ENCODE data around the gene TMEM181.
A peak's percentile ranks its signal among the peaks of the same experiment; 100 is the strongest.

TMEM181 gene

DNA sequence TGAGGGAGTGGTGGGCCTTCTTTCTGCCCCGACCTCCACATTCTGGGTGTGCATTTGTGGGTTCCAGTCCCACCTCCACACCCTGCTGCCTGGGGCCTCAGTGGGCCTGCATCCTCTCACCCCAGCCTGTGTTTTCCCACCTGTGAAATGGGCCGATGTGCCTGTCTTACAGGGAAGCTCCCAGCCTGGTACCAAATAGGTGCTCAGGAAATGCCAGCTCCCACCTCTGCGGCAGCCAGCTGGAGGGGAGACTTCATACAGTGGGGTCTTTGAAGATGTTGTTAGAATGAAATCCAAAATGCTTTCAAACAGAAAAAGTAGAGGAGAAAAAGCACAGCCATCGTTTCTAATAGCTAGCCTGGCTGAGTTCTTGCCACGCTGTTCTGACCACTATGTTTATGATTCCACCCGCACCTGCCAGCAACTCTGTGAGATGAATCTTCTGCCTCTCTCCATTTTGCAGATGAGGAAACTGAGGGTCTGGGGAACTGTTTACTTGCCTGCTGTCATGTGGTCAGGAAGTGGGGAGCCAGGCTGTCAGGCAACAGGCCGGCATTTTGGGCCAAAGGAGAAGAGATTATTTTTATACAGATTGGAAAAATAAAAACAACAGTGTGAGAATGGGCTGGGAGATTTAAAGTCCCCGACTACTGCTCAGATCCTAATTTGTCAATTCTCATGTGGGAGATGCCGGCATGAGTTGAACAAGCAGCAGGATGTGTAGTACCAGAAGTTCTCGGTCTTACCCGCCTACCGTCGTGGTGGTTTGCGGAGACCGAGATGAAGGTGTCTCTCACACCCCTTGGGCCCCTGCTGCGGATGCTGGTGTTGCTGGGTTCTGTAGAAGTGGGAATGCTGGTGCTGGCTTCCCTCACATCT is 4.6 kb downstream of the TMEM181 start:
- no peak overlapping the region for H3K4me3 ChIP-seq (ENCODE audit: extremely low read depth, insufficient read depth, low read length, poor library complexity, severe bottlenecking)
- peaks cover 8% of the 10 kb centered on the region for H3K4me1 ChIP-seq (ENCODE audit: control insufficient read depth, insufficient read depth, low read length, poor library complexity, severe bottlenecking)
- 95 to 96% methylated on average over 10 to 15 of the region's 16 CpGs for WGBS, 2 experiments (ENCODE audit: insufficient coverage in 2 of 2)
- H3K9me3 ChIP-seq (ENCODE audit: control insufficient read depth, low read length) = no peaks in the 10 kb centered on the region
- H3K36me3 ChIP-seq (ENCODE audit: control insufficient read depth, insufficient read depth, low read length) = peaks cover 11% of the 10 kb centered on the region
- H3K27ac ChIP-seq (ENCODE audit: low read depth, low read length, severe bottlenecking) = no peak overlapping the region

DNA sequence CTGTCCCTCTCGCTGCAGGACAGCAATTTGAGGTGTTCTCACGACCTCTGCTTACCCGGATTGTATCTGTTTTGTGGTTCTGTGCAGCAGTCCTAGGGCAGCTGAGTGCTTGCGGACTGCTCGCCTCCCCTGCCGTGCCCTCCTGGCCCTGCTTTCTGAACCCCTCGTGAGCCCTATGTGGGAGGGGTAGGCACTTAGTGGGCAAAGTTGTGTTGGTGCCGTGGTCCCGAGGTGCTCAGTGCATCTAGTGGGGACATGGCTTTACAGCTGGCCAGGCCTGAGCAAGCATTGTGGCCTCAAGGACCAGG is 5.2 kb downstream of the TMEM181 start:
- H3K27ac ChIP-seq (ENCODE audit: low read depth, low read length, severe bottlenecking) = no peak overlapping the region
- H3K4me3 ChIP-seq (ENCODE audit: extremely low read depth, insufficient read depth, low read length, poor library complexity, severe bottlenecking) = no peak overlapping the region
- H3K9me3 ChIP-seq (ENCODE audit: control insufficient read depth, low read length) = no peaks in the 10 kb centered on the region
- H3K4me1 ChIP-seq (ENCODE audit: control insufficient read depth, insufficient read depth, low read length, poor library complexity, severe bottlenecking) = peaks cover 8% of the 10 kb centered on the region
- H3K36me3 ChIP-seq (ENCODE audit: control insufficient read depth, insufficient read depth, low read length) = peaks cover 15% of the 10 kb centered on the region
- 91 to 97% methylated on average over 5 to 8 of the region's 9 CpGs for WGBS, 2 experiments (ENCODE audit: insufficient coverage in 2 of 2)

DNA sequence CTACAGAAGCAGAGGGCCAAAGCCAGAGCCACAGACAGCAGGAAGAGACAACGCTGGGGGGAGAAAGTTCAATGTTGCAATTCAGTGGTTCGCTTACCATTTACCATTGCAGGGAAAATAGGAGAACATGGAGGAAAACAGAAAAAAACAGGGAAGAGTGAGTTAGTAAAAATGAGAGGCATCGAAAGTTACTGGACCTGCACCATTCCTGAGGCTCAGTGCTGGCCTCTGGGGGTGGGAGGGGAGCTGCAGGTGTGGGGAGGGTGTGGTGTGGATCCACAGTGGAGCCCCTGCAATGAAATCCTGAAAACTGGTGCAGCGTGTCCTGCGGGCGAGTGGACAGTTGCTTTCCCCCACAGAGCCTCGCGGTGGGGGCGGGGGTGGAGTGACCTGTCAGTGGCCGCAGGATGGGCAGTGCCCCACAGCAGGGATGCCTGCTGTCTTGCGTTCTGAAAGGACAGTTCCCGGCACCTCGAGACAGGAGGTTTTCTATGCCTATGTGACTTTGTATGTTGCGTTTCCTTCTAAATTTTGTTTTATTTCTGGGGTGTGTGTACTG is 5.7 kb downstream of the TMEM181 start:
- 91% methylated on average over 10 to 14 of the region's 14 CpGs for WGBS, 2 experiments (ENCODE audit: insufficient coverage in 2 of 2)
- Histone ChIP-seq H3K9me3 (ENCODE audit: control insufficient read depth, low read length) (no peaks in the 10 kb centered on the region), H3K36me3 (ENCODE audit: control insufficient read depth, insufficient read depth, low read length) (peaks cover 19% of the 10 kb centered on the region), H3K4me1 (ENCODE audit: control insufficient read depth, insufficient read depth, low read length, poor library complexity, severe bottlenecking) (peaks cover 8% of the 10 kb centered on the region), H3K27ac (ENCODE audit: low read depth, low read length, severe bottlenecking) (no peak overlapping the region), H3K4me3 (ENCODE audit: extremely low read depth, insufficient read depth, low read length, poor library complexity, severe bottlenecking) (no peak overlapping the region)

DNA sequence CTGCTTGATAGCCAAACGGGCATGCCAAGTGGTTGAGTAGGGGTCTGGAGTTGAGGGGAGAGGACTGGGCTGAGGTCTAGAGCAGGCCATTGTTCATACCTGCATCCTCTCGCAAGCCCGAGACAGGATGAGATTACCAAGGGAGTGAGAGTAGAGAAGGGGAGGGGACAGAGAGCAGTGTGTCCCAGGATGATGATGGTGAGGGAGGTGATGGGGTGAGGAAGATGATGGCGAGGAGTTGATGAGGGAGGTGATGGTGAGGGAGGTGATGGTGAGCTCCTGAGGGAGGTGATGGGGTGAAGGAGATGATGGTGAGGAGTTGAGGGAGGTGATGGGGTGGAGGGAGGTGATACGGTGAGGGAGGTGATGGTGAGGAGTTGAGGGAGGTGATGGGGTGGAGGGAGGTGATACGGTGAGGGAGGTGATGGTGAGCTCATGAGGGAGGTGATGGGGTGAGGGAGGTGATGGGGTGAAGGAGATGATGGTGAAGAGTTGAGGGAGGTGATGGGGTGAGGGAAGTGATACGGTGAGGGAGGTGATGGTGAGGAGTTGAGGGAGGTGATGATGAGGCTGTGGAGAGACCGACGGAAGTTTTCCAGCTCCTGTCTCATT is 6.4 kb downstream of the TMEM181 start:
- Histone ChIP-seq H3K9me3 (ENCODE audit: control insufficient read depth, low read length) (no peaks in the 10 kb centered on the region), H3K36me3 (ENCODE audit: control insufficient read depth, insufficient read depth, low read length) (peaks cover 21% of the 10 kb centered on the region), H3K4me1 (ENCODE audit: control insufficient read depth, insufficient read depth, low read length, poor library complexity, severe bottlenecking) (peaks cover 6% of the 10 kb centered on the region), H3K4me3 (ENCODE audit: extremely low read depth, insufficient read depth, low read length, poor library complexity, severe bottlenecking) (no peak overlapping the region), H3K27ac (ENCODE audit: low read depth, low read length, severe bottlenecking) (no peak overlapping the region)
- WGBS, 2 experiments (ENCODE audit: insufficient coverage in 2 of 2) = 95 to 98% methylated on average over 7 to 8 of the region's 9 CpGs

DNA sequence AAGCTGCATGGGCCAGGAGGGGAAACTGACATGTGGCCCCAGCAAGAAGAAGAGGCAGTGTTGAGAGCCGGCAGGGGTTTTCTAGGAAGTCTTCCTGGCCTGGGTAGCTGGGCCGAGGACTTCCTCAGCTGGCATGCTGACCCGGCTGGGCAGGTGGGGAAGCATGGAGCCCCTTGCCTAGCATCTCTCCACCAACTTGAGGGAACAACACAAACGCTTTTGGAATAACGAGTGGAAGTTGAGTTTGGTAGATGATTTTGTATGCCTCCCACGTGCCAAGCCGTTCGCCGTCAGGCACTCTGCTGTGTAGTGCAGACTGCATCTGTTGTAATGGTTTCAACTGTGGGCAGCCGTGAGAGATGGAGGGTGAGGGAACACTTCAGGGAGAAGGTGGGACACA is 7.3 kb downstream of the TMEM181 start:
- 92 to 96% methylated on average over 7 to 9 of the region's 10 CpGs for WGBS, 2 experiments (ENCODE audit: insufficient coverage in 2 of 2)
- H3K4me1 ChIP-seq (ENCODE audit: control insufficient read depth, insufficient read depth, low read length, poor library complexity, severe bottlenecking) = peaks cover 6% of the 10 kb centered on the region
- H3K27ac ChIP-seq (ENCODE audit: low read depth, low read length, severe bottlenecking) = no peak overlapping the region
- H3K4me3 ChIP-seq (ENCODE audit: extremely low read depth, insufficient read depth, low read length, poor library complexity, severe bottlenecking) = no peak overlapping the region
- H3K36me3 ChIP-seq (ENCODE audit: control insufficient read depth, insufficient read depth, low read length) = peaks cover 28% of the 10 kb centered on the region
- H3K9me3 ChIP-seq (ENCODE audit: control insufficient read depth, low read length) = no peaks in the 10 kb centered on the region

DNA sequence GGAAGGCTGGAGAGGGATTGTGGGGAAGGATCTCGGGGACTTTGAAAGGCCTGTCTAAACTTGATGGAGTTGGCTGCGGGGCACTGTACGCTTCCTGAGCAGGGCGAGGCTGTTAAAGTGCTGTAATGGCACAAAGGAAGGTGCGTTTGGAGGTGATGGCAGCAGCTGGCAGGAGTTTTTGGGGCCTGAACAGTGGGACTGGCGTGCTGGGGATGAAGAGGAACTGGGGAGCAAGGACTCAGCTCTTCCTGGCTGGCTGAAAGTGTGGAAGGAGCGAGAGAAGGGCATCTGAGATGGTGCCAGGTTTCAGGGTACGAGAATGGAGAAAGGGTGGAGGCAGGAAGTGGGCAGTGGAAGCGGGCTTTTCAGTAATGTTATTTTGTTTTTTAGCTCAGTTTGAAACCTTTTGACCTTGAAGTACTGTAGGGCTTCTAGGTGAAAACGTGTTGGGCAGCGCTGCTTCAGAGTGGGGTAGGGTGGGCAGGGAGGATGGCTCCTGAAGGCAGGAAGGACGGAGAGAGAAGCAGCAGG is 8.0 kb downstream of the TMEM181 start:
- Histone ChIP-seq H3K27ac (ENCODE audit: low read depth, low read length, severe bottlenecking) (no peak overlapping the region), H3K36me3 (ENCODE audit: control insufficient read depth, insufficient read depth, low read length) (peaks cover 26% of the 10 kb centered on the region), H3K4me3 (ENCODE audit: extremely low read depth, insufficient read depth, low read length, poor library complexity, severe bottlenecking) (no peak overlapping the region), H3K4me1 (ENCODE audit: control insufficient read depth, insufficient read depth, low read length, poor library complexity, severe bottlenecking) (peaks cover 7% of the 10 kb centered on the region), H3K9me3 (ENCODE audit: control insufficient read depth, low read length) (no peaks in the 10 kb centered on the region)
- 88 to 89% methylated on average over 10 to 12 of the region's 12 CpGs for WGBS, 2 experiments (ENCODE audit: insufficient coverage in 2 of 2)

DNA sequence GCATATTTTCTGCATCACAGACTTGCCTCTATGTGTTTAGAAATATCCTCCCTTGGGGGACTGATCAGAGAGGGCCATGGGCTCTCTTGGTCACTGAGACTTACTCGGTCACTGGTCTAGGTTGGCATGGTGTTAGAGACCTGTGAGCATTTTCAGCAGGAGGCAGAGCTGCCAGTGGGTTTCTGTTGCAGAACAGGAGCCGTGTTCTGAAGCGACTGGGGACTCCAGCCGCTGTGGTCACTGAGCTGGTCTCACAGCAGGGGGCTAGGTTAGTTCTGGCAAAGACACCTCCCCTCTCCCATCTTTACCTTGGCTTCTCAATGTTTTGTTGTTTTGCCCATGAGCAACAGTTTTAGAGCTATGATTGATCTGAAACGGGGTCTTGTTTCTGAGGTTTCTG is 8.7 kb downstream of the TMEM181 start:
- WGBS, 2 experiments (ENCODE audit: insufficient coverage in 2 of 2) = 66 to 75% methylated on average over 4 to 5 of the region's 5 CpGs

DNA sequence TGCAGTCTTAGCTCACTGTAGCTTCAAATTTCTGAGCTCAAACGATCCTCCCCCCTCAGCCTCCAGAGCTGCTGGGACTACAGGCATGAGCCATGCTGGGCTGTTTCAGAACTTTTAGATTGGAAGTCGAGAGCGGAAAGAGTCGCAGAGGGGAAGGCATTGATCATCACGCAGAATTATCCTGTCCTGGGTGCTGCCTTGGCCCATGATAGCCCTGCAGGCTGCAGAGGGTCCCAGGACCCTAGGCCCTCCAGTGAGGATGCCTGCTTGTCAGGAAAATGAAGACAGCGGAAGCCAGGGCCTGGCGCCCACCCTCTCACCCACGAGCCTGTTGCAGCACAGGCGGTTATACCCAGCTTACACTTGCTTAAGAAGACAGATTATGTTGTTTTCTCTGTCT is 9.1 kb downstream of the TMEM181 start:
- H3K36me3 ChIP-seq (ENCODE audit: control insufficient read depth, insufficient read depth, low read length) = peaks cover 28% of the 10 kb centered on the region
- 91% methylated on average over 5 to 7 of the region's 9 CpGs for WGBS, 2 experiments (ENCODE audit: insufficient coverage in 2 of 2)

More for the DNA sequence above, 8.7 kb downstream of the TMEM181 start:
- Histone ChIP-seq H3K36me3 (ENCODE audit: control insufficient read depth, insufficient read depth, low read length) (peaks cover 26% of the 10 kb centered on the region), H3K4me3 (ENCODE audit: extremely low read depth, insufficient read depth, low read length, poor library complexity, severe bottlenecking) (no peak overlapping the region), H3K27ac (ENCODE audit: low read depth, low read length, severe bottlenecking) (no peak overlapping the region), H3K4me1 (ENCODE audit: control insufficient read depth, insufficient read depth, low read length, poor library complexity, severe bottlenecking) (peaks cover 7% of the 10 kb centered on the region), H3K9me3 (ENCODE audit: control insufficient read depth, low read length) (no peaks in the 10 kb centered on the region)

DNA sequence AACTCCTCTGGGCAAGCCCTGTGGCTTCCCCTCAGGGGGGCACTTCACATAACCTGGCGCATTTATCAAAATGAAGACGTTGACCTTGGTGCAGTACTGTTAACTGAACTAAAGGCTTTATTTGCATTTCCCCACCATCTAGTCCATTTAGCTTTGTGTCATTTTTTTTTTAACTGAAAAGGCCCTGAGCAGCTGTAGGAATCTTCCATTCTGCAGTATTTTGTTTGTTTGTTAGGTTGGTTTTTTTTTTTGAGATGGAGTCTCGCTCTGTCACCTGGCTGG is 10.7 kb downstream of the TMEM181 start:
- Histone ChIP-seq H3K36me3 (ENCODE audit: control insufficient read depth, insufficient read depth, low read length) (peaks cover 39% of the 10 kb centered on the region), H3K4me1 (ENCODE audit: control insufficient read depth, insufficient read depth, low read length, poor library complexity, severe bottlenecking) (peaks cover 7% of the 10 kb centered on the region), H3K9me3 (ENCODE audit: control insufficient read depth, low read length) (no peaks in the 10 kb centered on the region), H3K27ac (ENCODE audit: low read depth, low read length, severe bottlenecking) (no peak overlapping the region), H3K4me3 (ENCODE audit: extremely low read depth, insufficient read depth, low read length, poor library complexity, severe bottlenecking) (no peak overlapping the region)
- 100% methylated on average over 2 of the region's 3 CpGs for WGBS, 2 experiments (ENCODE audit: insufficient coverage in 2 of 2)

More for the DNA sequence above, 9.1 kb downstream of the TMEM181 start:
- peaks cover 7% of the 10 kb centered on the region for H3K4me1 ChIP-seq (ENCODE audit: control insufficient read depth, insufficient read depth, low read length, poor library complexity, severe bottlenecking)
- no peak overlapping the region for H3K4me3 ChIP-seq (ENCODE audit: extremely low read depth, insufficient read depth, low read length, poor library complexity, severe bottlenecking)
- H3K9me3 ChIP-seq (ENCODE audit: control insufficient read depth, low read length) = no peaks in the 10 kb centered on the region
- no peak overlapping the region for H3K27ac ChIP-seq (ENCODE audit: low read depth, low read length, severe bottlenecking)

DNA sequence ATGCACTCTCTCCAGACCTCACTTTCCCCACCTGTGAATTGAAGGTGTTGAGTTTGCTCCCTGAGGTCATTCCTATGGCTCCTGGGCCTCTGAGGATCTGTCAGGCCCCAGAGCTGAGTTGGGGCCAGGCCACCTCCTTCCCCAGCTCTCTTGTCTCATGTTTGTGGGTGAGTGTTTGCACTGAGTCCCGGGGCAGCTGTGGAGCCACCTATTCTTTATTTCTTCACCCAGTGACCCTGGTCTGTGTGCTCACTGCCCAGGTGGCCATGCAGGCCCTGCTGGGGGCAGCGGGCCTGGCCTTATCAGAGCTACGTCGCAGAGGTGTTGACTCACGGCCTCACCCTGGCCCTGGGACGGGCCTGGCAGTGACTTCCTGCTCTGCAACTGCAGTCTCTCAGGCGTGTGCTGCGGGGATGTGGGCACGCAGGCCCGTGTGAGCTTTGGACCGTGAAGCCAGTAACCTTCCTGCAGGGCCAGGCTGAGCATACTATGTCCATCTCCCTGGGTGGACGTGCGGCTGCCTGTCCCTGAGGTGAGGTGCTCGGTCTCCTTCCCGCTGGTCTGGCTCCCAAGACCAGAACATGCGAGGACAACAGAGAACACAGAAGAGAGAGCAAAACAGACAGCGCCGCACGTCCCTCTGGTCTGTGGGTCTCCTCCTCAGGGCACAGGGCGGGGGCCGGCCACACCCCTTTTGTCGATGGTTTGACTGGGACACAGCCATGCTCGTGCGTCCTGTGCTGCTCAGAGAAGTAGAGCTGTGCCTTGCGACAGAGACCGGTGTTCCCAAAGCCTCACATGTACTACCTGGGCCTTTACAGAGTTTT is 12.1 kb downstream of the TMEM181 start:
- no peak overlapping the region for H3K4me3 ChIP-seq (ENCODE audit: extremely low read depth, insufficient read depth, low read length, poor library complexity, severe bottlenecking)
- peaks cover 7% of the 10 kb centered on the region for H3K4me1 ChIP-seq (ENCODE audit: control insufficient read depth, insufficient read depth, low read length, poor library complexity, severe bottlenecking)
- WGBS, 2 experiments (ENCODE audit: insufficient coverage in 2 of 2) = 95% methylated on average over 24 to 25 of the region's 26 CpGs
- peaks cover 46% of the 10 kb centered on the region for H3K36me3 ChIP-seq (ENCODE audit: control insufficient read depth, insufficient read depth, low read length)
- H3K9me3 ChIP-seq (ENCODE audit: control insufficient read depth, low read length) = no peaks in the 10 kb centered on the region
- H3K27ac ChIP-seq (ENCODE audit: low read depth, low read length, severe bottlenecking) = peak overlapping the region; percentile 10

Measured in mesodermal cell (in vitro differentiated cells).